MCF 10A (cell line): Measurements from ENCODE around the gene DZIP3. TPM values are rescaled to one million over a fixed set of nuclear protein-coding genes. Genes with fewer than 3 reads are reported as not detected.

Experiments
- BruUV-seq: library from RNA; stranded (reverse); fragments of 400-500 nt; replicated peaks from 2 replicates; lab custom pipeline; 2021; lab: Mats Ljungman, UMichigan
- CTCF ChIA-PET: fragments of 300-600 bp; sonication (Branson Sonifier 250); formaldehyde crosslinking; extraction: SDS; loops from one replicate; lab custom pipeline; 2021; ENCODE audit warnings: antibody characterized with exemption, inconsistent platforms; lab: Yijun Ruan, JAX
- POLR2A ChIA-PET: fragments of 300-600, 350-650 bp; sonication (Branson Sonifier 250); formaldehyde crosslinking; extraction: SDS; loops from one replicate; lab custom pipeline; 2020; ENCODE audit warnings: antibody characterized with exemption, inconsistent platforms; lab: Yijun Ruan, JAX
- DNase-seq: peaks from one replicate; pipeline ENCODE4 v3.0.0-alpha.2; 2018; ENCODE audit not compliant: unreplicated experiment
- H3K27ac Mint-ChIP-seq: one replicate; pipeline ENCODE4 v1.8.0; 2022; ENCODE audit warnings: mild to moderate bottlenecking, low read depth, mixed read lengths; ENCODE audit not compliant: unreplicated experiment
- H3K27me3 Mint-ChIP-seq: one replicate; pipeline ENCODE4 v1.8.0; 2022; ENCODE audit warnings: mixed read lengths; ENCODE audit not compliant: insufficient read depth, unreplicated experiment
- H3K36me3 Mint-ChIP-seq: one replicate; pipeline ENCODE4 v1.8.0; 2022; ENCODE audit warnings: mild to moderate bottlenecking, moderate library complexity, mixed read lengths; ENCODE audit not compliant: insufficient read depth, unreplicated experiment
- H3K4me1 Mint-ChIP-seq: one replicate; pipeline ENCODE4 v1.8.0; 2022; ENCODE audit warnings: mixed read lengths; ENCODE audit not compliant: insufficient read depth, unreplicated experiment
- H3K4me3 Mint-ChIP-seq: one replicate; pipeline ENCODE4 v1.8.0; 2022; ENCODE audit warnings: mild to moderate bottlenecking, moderate library complexity, mixed read lengths; ENCODE audit not compliant: unreplicated experiment
- H3K9me3 Mint-ChIP-seq: one replicate; pipeline ENCODE4 v1.8.0; 2022; ENCODE audit warnings: mixed read lengths; ENCODE audit not compliant: unreplicated experiment
- CTCF ChIP-seq: fragments of 200-600 bp; IDR thresholded peaks from one replicate; pipeline ENCODE4 v1.8.0; 2022; ENCODE audit warnings: antibody characterized with exemption, mild to moderate bottlenecking; ENCODE audit not compliant: unreplicated experiment
- intact Hi-C: fragments of 100-400 bp; cut with micrococcal nuclease; formaldehyde crosslinking; loops from 2 replicates; pipeline ENCODE4 v1.14.1; 2022
- total RNA-seq: library from RNA; stranded (reverse); gene quantifications from 2 replicates; pipeline ENCODE4 v1.2.3, GENCODE V29; 2022

Gene DZIP3
- total RNA-seq, 1 experiment from 2014 or later = 10.1 TPM

- no peak overlapping the region for H3K4me3 Mint-ChIP-seq
- ChIA-PET CTCF (no interaction called here), POLR2A (interaction anchor here (0.6 kb wide), 1 partner anchor 42 kb away, joined by 5 read pairs; no protein-coding TSS in a partner anchor)
- no peaks in the 10 kb centered on the region for H3K36me3 Mint-ChIP-seq
- no peaks in the 10 kb centered on the region for H3K4me1 Mint-ChIP-seq
- H3K9me3 Mint-ChIP-seq = no peaks in the 10 kb centered on the region
- TF ChIP-seq CTCF = no peak
- no peaks in the 10 kb centered on the region for H3K27me3 Mint-ChIP-seq
- BruUV-seq = no TSS peak
- DNase-seq = no peak
- intact Hi-C loops = no loop called here
- no peak overlapping the region for H3K27ac Mint-ChIP-seq
Measured at GRCh38 chr3:108718454-108718853, 128.9 kb downstream of the DZIP3 start.

- POLR2A ChIA-PET = no interaction called here
- CTCF ChIA-PET = no interaction called here
- no TSS peak for BruUV-seq
- Mint-ChIP-seq H3K9me3 (no peaks in the 10 kb centered on the region), H3K27me3 (no peaks in the 10 kb centered on the region), H3K4me3 (no peak overlapping the region), H3K4me1 (no peaks in the 10 kb centered on the region), H3K27ac (no peak overlapping the region), H3K36me3 (no peaks in the 10 kb centered on the region)
- DNase-seq = no peak
- intact Hi-C loops = no loop called here
- TF ChIP-seq CTCF = no peak
Measured at GRCh38 chr3:108719178-108719806, 129.8 kb downstream of the DZIP3 start.

GRCh38 chr3:108722724-108723123, 133.2 kb downstream of the DZIP3 start:
- BruUV-seq = no TSS peak
- CTCF ChIA-PET = no interaction called here
- intact Hi-C loops = no loop called here
- no peak overlapping the region for H3K4me3 Mint-ChIP-seq
- no peaks in the 10 kb centered on the region for H3K9me3 Mint-ChIP-seq
- POLR2A ChIA-PET = no interaction called here
- H3K27me3 Mint-ChIP-seq = no peaks in the 10 kb centered on the region
- DNase-seq = no peak
- no peaks in the 10 kb centered on the region for H3K36me3 Mint-ChIP-seq
- TF ChIP-seq CTCF = no peak
- no peak overlapping the region for H3K27ac Mint-ChIP-seq
- H3K4me1 Mint-ChIP-seq = no peaks in the 10 kb centered on the region

DNA sequence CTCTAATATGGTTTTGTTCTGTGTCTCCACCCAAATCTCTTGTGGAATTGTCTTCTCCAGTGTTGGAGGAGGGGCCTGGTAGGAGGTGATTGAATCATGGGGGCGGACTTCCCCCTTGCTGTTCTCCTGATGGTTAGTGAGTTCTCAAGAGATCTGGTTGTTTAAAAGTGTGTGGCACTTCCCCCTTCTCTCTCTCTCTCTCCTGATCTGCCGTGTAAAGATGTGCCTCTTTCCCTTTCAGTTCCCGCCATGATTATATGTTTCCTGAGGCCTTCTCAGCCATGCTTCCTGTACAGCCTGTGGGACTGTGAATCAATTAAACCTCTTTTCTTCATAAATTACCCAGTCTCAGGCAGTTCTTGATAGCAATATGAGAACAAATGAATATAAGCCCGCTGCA, 134.6 kb downstream of the DZIP3 start:
- no peaks in the 10 kb centered on the region for H3K4me1 Mint-ChIP-seq
- no TSS peak for BruUV-seq
- CTCF ChIA-PET = interaction anchor here (0.6 kb wide), 1 partner anchor 116 kb away, joined by 3 read pairs; no protein-coding TSS in a partner anchor
- no peaks in the 10 kb centered on the region for H3K36me3 Mint-ChIP-seq
- no peak overlapping the region for H3K4me3 Mint-ChIP-seq
- no peaks in the 10 kb centered on the region for H3K27me3 Mint-ChIP-seq
- POLR2A ChIA-PET = no interaction called here
- no peak for TF ChIP-seq CTCF
- H3K27ac Mint-ChIP-seq = no peak overlapping the region
- no peaks in the 10 kb centered on the region for H3K9me3 Mint-ChIP-seq
- DNase-seq = no peak
- intact Hi-C loops = no loop called here
